DND-41 (cell line): ENCODE data around the gene EPS8L1.
A peak's percentile ranks its signal among the peaks of the same experiment; 100 is the strongest.

Source experiments
- ATAC-seq: fragments of 200-7000 bp; cut with Tn5 transposase; 3 replicates; pipeline ENCODE4 v1.9.1; 2021; ENCODE audit warnings: low read depth; ENCODE audit not compliant: insufficient read depth
- DNase-seq: peaks from one replicate; pipeline ENCODE4 v3.0.0-alpha.2; 2020
- H2AFZ ChIP-seq: 2 replicates; pipeline ENCODE4 v1.6.0; 2012; ENCODE audit warnings: low read depth, low read length
- H3K27ac ChIP-seq: 2 replicates; pipeline ENCODE4 v1.5.1; 2012; ENCODE audit warnings: low read length, inconsistent platforms
- H3K27me3 ChIP-seq: fragments of 200-600 bp; sonication (generic); 2 replicates; pipeline ENCODE4 v1.6.0; 2012; ENCODE audit warnings: low read length, mild to moderate bottlenecking, inconsistent platforms; ENCODE audit not compliant: insufficient read depth, poor library complexity
- H3K36me3 ChIP-seq: 2 replicates; pipeline ENCODE4 v1.5.1; 2012; ENCODE audit warnings: low read length, inconsistent platforms; ENCODE audit not compliant: insufficient read depth
- H3K4me1 ChIP-seq: 2 replicates; pipeline ENCODE4 v1.5.1; 2012; ENCODE audit warnings: mild to moderate bottlenecking, low read length; ENCODE audit not compliant: insufficient read depth
- H3K4me2 ChIP-seq: 2 replicates; pipeline ENCODE4 v1.6.0; 2012; ENCODE audit warnings: mild to moderate bottlenecking, moderate library complexity, low read length, inconsistent platforms; ENCODE audit not compliant: insufficient read depth
- H3K4me3 ChIP-seq, 2 experiments: fragments of 200-600 bp in 1 of 2; shearing (Covaris generic) in 1 of 2; 2 replicates each; pipeline ENCODE4 v1.5.1; 2012 to 2016; ENCODE audit warnings: inconsistent platforms in 2 of 2, low read length in 2 of 2, mild to moderate bottlenecking in 2 of 2, low read depth in 1 of 2, moderate library complexity in 1 of 2
- H3K79me2 ChIP-seq: 2 replicates; pipeline ENCODE4 v1.6.0; 2012; ENCODE audit warnings: low read length, inconsistent platforms; ENCODE audit not compliant: insufficient read depth
- H3K9ac ChIP-seq: 2 replicates; pipeline ENCODE4 v1.6.0; 2012; ENCODE audit warnings: low read depth, mild to moderate bottlenecking, inconsistent platforms, low read length, moderate library complexity
- H3K9me3 ChIP-seq: 2 replicates; pipeline ENCODE4 v1.5.1; 2012; ENCODE audit warnings: low read length, moderate library complexity, mild to moderate bottlenecking, inconsistent platforms; ENCODE audit not compliant: insufficient read depth, severe bottlenecking
- H4K20me1 ChIP-seq: 2 replicates; pipeline ENCODE4 v1.6.0; 2012; ENCODE audit warnings: low read length; ENCODE audit not compliant: insufficient read depth
- CTCF ChIP-seq: IDR thresholded peaks from 2 replicates; pipeline ENCODE4 v1.5.1; 2012; ENCODE audit warnings: borderline replicate concordance, low read length, moderate library complexity, mild to moderate bottlenecking; ENCODE audit not compliant: poor library complexity, severe bottlenecking; ENCODE audit errors: extremely low read depth
- EZH2 ChIP-seq: IDR thresholded peaks from 3 replicates; pipeline ENCODE4 v1.6.1; 2012; ENCODE audit warnings: borderline replicate concordance, low read depth, mild to moderate bottlenecking, moderate library complexity, low read length, inconsistent platforms; ENCODE audit not compliant: severe bottlenecking

The EPS8L1 gene

GRCh38 chr19:55098716-55099556, 23.3 kb downstream of the EPS8L1 start:
- Histone ChIP-seq H2AFZ (no peak overlapping the region), H3K4me1 (no peaks in the 10 kb centered on the region), H3K79me2 (peaks cover 5% of the 10 kb centered on the region; the same call in 1 of the 2 replicates), H3K9ac (no peak overlapping the region), H3K4me2 (no peak overlapping the region), H3K27me3 (no peaks in the 10 kb centered on the region), H3K36me3 (peaks cover 68% of the 10 kb centered on the region), H3K4me3 (no peak overlapping the region), H4K20me1 (peaks cover 28% of the 10 kb centered on the region), H3K9me3 (no peaks in the 10 kb centered on the region), H3K27ac (no peak overlapping the region)
- no peak for TF ChIP-seq EZH2
- TF ChIP-seq CTCF, result peak; percentile 14
- DNase-seq (no peak), ATAC-seq (no peak)

- Histone ChIP-seq H2AFZ (no peak overlapping the region), H3K9me3 (no peaks in the 10 kb centered on the region), H3K9ac (no peak overlapping the region), H3K36me3 (peaks cover 62% of the 10 kb centered on the region), H3K27me3 (no peaks in the 10 kb centered on the region), H3K27ac (no peak overlapping the region), H3K4me2 (no peak overlapping the region), H3K4me3 (no peak overlapping the region), H4K20me1 (peaks cover 28% of the 10 kb centered on the region), H3K79me2 (peaks cover 8% of the 10 kb centered on the region; the same call in 1 of the 2 replicates), H3K4me1 (no peaks in the 10 kb centered on the region)
- DNase-seq (no peak), ATAC-seq (no peak)
- TF ChIP-seq EZH2 (no peak), CTCF (peak; percentile 31)
Observed at GRCh38 chr19:55099557-55100506, 24.2 kb downstream of the EPS8L1 start.

GRCh38 chr19:55101261-55101660, 25.6 kb downstream of the EPS8L1 start:
- Histone ChIP-seq H3K4me2 (no peak overlapping the region), H3K79me2 (peaks cover 13% of the 10 kb centered on the region; the same call in 1 of the 2 replicates), H3K27ac (no peak overlapping the region), H3K36me3 (peaks cover 60% of the 10 kb centered on the region), H4K20me1 (peaks cover 24% of the 10 kb centered on the region), H3K4me1 (no peaks in the 10 kb centered on the region), H3K9ac (no peak overlapping the region), H3K27me3 (no peaks in the 10 kb centered on the region), H3K4me3 (no peak overlapping the region), H2AFZ (no peak overlapping the region), H3K9me3 (no peaks in the 10 kb centered on the region)
- no peak for TF ChIP-seq CTCF
- no peak for TF ChIP-seq EZH2
- DNase-seq, result no peak
- ATAC-seq, result no peak
